Left renal cortex interstitium (tissue), 4 donors: Measurements from ENCODE around the gene TMEM200C. TPM values are rescaled to one million over a fixed set of nuclear protein-coding genes. Genes with fewer than 3 reads are reported as not detected.
A peak's percentile ranks its signal among the peaks of the same experiment; 100 is the strongest.

Experiments
- DNase-seq, 4 donors: peaks; one replicate each; pipeline ENCODE4 v3.0.0-alpha.2; 2013; ENCODE audit warnings: low read depth in 4 of 4, low spot score in 2 of 4, missing footprints in 1 of 4
- polyA plus RNA-seq, 4 donors: library from polyadenylated mRNA; unstranded; fragments of 120-200 nt; gene quantifications; one replicate each; pipeline ENCODE4 v1.2.1, GENCODE V29; 2013; ENCODE audit not compliant: insufficient read length in 4 of 4

TMEM200C gene
- polyA plus RNA-seq = 1 to 10 TPM; 1.1 to 2.0 (median 1.6) TPM

DNA sequence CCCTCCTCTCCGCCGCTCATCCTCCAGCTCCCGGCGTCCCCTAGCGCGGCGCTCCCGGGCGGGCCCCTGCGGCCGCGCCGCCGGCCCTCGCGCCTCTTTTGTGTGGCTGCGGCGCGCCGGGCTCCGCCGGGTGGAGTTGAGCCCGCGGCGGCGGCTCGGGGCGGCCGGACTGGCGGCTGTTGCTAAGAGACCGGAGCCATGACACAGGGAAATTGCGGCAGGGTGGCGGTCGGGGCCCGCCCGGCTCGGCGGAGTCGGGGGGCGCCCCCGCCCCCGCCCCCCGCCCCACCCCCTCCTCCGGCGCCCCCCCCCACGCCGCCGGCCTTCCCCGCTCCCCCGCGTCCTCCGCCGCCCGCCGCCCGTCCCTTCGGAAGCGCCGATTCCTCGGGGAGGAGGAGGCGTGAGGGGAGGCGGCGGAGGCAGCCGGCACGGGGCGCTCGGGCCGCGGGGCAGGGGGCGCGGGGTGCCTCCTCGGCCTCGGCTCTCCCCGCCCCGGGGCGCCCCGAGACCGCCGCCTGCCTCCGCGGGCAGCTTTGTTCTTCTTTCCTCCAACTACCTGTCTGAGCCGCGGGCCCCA, at the start of gene TMEM200C:
Gene TMEM200C, minus strand, starts transcription at position 224 of the 577 bp plus-strand sequence. CDS start 3,459 bp downstream, outside the sequence.
- DNase-seq = no peak

DNA sequence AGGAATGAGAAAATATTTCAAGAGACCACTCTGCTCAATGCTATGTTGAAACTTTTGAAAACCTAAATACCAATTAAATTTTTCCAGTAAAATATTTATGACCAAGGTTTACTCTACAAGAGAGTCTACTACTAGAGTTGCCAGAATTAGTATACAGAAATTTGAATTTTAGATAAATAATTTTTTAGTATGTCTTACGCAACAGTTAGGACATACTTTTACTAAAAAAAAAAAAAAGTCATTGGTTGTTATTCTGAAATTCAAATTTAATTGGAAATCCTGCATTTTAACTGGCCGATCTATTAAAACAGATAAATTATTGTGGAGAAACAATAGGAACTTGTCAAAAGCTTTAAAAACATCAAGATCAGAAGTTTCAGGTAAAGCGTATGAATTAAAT, 49.1 kb upstream of the TMEM200C start:
- no peak for DNase-seq

DNA sequence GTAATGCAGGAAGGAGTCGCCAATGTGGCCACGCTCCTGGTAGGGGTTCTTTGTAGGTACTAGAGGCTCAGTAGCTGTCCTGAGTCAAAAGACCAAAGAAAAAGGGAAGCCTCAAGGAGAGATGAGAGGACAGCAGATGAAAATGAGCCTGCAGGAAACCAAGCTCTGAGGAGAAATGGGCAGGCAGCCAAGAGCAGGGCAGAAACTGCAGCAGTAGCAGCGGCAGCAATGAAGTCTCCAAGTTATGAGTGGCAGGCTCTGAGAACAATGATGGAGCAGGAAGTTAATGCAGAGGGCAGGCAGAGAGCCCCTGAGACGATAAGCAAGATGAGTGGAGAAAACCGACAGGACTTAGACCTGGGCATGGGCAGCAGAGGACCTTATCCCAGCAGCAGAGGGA, 48.2 kb upstream of the TMEM200C start:
- DNase-seq = no peak

DNA sequence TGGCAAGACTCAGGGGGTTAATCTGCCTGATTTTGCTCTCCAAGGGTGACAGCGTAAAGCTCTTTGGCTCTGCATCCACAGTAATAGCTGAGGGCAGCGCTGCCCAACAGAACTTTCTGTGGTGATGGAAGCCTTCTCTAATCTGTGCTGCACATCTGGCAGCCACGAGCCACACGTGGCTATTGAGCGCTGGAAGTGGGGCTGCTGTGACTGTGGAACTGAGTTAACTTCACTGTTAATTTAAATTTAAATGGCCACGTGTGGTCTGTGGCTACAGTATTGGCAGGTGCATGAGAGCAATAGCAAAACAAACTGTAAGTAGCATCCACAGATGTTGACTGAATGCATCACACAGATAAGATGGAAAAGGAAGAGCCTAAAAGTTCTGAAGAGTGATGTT, 47.3 kb upstream of the TMEM200C start:
- no peak for DNase-seq

DNA sequence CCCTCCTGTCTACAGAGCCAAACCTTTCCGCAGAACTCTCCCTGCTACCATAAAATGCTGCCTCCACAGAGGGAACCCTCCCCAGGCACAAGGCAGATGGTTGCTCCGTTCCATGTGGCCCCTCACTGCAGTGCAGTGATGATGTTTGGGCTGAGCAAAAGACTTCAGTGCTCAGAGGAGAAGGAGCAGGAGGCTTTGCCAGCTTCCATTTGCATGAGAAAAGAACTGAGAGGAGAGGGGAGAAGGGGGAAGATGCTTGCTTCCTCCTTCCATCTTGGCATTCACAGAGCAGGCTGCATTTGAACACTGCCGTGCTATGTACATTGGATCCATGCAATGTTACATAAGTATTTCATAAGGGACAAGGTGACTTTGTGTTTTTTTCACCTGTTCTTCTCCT, 46.6 kb upstream of the TMEM200C start:
- DNase-seq = no peak

DNA sequence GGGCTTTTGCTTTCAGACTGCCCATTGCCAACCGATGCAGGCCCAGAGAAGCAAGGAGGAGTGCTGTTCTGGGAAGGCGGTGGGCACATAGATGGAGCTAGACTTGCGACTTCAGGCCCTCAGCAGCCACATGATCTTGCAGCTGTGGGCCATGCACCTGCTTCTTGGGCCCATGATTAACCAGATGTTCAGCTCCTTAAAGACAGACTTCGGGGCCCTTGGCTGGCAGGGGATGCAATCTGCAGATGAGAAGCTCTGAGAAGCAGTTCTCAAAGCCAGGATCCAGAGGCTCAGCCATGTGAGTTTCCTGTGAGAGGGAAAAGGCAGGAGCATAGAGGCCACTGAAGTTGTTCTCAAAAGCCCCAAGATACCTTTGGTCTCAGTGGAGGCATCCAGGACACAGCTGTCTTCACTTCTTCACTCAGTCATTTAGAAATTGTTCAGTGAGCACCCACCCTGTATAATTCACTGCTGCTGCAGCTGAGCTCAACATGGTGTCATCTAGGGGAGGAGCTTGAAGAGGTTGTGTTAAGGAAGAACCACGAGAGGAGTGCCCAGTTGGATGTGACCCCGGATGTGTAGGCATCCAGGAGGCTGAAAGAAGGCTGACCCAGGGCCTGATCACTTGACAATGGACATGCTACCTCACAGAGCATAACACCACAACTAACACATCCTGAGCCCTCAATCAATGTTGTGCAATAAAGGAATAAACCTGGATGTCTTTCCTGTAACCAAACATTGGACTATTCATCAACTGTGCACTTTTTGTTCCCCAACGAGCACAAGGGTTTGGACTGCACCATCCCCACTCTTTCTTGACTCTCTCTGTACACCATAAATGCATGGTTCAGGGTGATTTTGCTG, 44.7 kb upstream of the TMEM200C start:
- no peak for DNase-seq

DNA sequence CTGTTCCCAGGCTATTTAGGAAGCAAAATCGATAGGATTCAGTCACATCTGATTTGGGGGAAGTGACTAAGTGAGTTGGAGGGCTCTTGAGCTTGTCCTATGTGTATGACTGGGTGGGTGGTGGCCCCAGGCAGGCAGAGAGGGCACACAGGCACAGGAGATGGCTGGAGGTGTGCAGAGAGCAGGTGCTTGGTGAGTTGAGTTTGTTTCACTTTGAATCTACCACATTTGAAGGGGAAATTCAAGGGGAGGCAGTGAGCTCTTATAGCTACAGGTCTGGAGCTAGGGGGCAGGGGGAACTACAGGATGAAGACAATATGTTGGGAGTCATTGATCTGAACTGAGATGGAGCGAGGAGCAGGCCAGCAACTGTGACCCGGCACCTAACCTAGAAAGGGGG, 42.5 kb upstream of the TMEM200C start:
- no peak for DNase-seq

DNA sequence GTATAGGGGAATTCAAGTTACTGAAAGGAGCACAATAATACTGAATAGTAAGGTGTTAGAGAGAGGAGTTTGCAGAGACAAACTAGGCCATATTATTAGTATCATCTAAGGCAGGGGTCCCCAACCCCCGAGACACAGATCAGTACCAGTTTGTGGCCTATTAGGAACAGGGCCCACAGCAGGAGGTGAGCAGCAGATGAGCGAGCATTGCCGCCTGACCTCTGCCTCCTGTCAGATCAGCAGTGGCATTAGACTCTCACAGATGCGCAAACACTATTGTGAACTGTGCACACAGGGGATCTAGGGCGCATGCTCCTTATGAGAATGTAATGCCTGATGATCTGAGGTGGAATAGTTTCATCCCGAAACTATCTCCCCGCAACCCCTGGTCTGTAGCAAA, 41.8 kb upstream of the TMEM200C start:
- DNase-seq = no peak

DNA sequence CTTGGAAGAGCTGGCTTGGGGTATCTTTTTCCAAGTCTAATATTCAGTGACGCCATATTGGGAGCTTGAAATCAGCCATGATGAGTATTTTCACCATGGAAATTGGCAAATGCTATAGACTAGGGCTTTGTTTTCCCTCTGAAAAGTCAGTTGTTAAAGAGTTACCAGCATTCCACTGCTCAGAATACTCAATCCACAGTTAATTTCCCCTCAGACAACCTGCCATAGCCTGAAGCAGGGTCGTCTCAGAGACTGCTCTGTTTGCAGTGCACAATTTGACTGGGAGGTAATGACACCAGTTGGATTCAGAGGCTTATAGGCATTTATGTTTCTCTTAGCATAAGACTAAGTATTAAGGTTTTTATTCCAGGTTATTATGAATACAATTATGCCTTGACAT, 35.5 kb upstream of the TMEM200C start:
- no peak for DNase-seq

DNA sequence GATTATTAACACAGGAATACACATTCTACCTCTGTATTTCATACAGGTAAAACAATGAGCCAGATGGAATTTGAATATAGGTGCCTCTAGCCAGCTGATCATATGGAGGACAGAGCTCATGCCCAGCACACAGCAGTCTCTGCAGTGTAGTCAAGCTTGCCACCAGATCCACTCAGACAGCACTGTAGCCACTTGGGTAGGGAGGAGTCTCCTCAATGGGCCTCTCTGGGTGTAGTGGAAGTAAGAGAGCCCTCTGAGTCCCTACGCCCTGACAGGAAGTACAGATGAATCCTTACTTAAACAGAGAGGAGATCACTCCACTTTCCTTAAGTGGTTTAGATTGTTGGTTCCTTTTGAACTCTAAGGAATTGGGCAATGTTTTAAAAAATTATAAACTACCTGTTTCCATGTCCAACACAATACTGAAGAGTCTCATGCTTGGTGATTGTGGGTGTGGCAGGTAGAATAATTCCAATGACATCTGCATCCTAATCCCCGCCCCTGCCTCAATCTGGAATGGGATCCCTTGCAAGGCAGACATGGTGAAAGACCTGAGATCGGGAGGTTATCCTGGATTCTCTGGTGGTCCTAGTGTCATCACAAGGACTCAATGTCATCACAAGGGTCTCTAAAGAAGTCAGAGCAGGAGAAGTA, 23.0 kb upstream of the TMEM200C start:
- DNase-seq = no peak

DNA sequence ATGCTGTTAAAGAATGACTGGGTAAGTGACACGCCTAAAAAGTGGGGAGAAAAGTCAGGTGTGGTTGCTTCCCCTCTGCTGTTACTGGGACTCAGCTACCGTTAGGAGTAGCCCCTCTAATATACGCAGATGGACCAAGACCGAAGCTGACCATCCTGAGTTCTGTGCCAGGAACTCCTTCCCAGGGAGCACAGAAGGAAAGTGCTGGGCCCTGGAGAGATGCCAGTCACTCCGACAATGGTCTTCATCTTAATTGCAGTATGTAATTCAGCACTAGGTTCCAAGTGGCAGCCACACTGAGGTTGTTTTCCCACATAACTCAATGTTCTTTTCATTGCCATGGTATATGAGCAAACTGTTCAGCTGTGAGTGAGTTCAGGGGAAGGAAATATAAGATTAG, 19.6 kb upstream of the TMEM200C start:
- DNase-seq = no peak

DNA sequence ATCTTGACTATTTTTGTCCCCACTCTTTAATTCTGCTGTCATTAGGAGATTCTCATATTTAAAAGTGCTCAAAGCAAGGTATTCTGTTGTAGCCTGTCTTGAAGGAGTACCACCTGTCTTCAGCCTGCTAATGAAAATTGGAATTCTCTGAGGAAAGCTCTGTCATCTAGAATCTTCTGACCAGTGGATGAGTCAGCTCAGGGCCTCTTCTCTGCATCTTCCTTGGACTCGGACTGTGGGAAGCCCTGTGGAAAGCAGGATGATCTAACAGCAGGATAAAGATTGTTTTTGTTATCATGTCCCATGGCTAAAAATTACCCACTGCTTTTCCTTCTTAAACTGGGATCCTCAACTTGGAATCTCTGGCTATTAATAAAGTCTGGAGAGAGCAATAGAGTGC, 18.7 kb upstream of the TMEM200C start:
- no peak for DNase-seq

DNA sequence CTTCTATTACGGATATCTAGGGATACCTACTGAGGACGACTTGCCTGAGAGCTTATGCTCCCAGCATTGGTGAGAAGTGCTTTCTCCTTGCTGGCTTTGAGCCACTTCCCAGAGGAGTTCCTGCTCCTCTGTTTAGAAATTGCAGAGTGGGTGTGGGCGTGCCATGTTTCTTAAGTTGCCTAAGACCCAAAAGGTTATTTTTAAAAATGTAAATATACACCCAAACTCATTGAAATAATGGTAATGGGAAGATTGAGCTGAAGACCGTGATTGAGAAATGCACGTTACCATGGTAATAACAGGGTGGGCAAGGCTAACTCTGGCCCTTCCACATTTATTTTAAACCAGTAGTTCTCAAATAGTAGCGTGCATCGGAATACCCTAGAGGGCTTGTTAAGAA, 17.2 kb upstream of the TMEM200C start:
- no peak for DNase-seq

DNA sequence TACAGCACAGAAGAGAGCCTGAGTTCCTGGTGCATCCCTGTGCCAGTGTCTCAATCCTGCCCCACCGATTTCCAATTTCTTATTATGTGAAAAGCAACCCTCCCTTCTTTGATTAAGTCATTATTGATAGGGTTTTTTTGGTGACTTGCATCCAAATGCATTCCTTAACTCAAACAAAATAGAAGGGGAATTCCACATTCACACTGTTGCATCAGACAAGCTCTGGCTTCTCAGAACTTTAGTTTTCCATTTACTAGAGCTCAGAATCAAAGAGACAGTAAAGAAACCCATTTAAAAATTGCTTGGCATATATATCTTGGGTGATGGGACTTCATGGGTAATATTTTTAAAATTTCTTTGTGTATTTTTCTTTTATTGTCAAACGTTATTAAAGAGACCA, 13.8 kb upstream of the TMEM200C start:
- DNase-seq = no peak

DNA sequence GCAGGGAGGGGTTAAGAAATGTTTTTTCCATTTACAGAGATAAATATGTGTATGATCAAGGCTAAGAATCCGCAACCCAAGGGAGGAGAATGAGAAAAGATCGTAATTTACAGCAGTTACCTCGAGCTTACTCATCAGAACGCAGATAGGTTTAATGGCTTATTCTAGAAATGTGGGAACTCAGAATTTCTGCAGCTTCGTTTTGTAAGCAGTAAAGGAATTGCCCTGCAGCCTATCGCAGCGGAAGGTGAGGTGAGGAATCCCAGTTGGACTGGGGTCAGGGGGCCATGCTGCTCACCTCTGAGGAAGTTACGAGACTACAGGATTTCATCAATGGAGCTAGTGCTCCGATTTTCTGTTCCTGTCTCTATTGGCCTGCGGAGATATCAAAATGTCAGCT, 8.1 kb upstream of the TMEM200C start:
- no peak for DNase-seq

DNA sequence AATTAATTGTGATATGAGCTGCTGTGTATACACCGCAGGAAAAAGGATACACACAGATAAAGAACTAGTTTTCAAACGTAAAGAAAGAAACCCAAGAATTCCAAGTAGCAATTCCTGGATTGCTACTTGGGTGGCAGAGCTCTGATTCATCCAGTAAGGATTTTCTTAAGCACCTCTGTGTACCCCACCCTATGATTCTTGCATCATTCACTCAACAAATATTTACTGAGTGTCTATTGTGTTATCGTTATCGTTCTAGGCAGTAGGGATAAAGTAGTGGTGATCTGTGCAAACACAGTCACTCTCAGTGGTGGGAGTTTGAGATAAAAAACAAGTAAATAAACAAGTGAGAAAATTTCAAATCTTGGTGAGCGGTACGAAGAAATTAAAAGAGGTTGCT, 4.9 kb upstream of the TMEM200C start:
- DNase-seq = no peak

DNA sequence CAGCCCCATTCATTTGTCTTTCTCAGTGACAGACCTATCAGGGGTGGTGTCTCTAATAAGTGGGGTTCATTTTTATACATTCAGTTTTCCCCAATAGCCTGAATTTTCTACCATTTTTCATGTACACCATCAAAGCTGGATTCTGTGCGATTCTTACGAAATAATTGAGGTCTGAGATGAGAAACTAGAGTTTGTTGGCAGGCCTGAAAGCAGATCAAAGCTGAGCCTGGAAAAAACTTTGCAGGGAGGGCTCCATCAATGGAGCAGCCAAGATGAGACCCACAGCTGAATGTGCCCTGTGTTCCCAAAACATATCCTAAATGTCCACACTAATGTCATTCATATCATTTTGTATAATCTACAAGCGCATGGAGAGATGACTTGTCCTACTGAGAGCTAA, 4.5 kb upstream of the TMEM200C start:
- DNase-seq = no peak

DNA sequence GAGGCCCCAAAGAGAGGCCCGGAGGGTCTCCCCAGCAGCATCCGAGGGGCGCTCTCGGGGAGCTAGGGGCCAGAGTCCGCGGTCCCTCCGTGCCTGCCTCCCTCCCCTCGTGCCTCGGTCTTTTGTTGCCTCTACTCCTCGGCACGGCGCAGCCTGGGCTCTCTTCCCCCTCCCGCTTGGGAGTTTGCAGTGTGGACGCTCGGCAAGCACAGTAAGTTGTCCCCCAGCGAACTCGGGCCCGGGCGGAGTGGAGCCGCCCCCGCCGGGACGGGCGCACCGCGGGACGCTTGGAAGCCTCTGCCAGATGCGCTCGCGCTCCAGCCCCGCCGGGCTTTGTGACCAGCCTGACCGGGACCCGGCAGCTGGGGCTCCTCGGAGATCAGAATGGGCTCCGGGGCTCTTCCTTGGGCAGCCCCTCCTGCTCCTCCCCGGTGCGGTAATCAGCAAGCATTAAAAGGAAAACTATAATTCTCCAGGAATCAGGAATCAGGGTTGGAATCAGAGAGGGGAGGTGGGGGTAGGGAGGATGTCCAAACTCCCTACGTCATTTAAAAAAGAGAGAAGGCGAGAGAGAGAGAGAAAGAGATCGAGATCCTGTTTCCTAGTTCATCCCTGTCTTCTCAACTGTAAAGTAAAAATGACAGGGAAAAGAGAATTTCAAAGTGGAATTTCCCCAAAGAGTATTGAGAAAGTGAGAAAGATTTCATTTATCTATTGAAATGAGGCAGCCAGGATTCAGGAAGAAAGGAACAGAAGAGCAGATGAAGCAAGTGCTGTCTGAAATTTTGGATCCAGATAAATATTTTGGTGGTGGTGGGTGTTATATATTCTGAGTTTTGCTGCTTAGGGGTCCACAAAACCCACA, 786 bp upstream of the TMEM200C start:
- peak in 2 of 4 donors; percentile 13 to 19 for DNase-seq

DNA sequence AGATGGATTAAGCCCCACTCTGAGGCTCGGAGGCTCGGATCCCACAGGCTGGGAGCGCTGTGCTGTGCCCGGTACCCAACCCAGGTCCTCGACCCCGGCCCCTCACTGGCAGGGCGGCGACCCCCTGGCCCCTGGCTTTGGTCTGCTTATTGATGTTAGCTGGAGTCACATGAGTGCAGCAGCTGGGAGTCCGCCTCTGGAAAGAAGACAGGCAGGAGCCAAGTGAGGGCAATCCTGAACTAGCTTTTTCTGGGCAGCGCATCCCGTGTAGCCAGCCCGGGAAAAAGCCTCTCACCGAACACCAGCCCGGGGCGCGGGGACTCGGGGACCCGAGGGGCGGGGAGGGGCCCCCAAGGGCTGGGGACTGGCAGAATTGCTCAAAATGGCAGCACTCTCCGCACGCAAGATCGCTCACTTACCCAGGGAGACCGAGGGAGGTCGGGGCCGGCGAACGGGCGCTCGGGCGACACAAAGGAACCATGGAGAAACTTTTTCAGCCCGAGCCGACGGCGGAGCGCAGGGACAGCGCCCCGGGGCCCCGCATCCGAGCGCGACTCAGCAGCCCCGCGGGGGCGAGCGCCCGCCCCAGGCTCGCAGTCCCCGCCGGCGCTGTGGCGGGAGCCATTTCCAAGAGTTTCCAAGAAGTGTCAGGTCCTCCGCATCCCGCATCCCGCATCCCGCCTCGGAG, 567 bp downstream of the TMEM200C start:
- peak in 2 of 4 donors; percentile 34 to 51 for DNase-seq

DNA sequence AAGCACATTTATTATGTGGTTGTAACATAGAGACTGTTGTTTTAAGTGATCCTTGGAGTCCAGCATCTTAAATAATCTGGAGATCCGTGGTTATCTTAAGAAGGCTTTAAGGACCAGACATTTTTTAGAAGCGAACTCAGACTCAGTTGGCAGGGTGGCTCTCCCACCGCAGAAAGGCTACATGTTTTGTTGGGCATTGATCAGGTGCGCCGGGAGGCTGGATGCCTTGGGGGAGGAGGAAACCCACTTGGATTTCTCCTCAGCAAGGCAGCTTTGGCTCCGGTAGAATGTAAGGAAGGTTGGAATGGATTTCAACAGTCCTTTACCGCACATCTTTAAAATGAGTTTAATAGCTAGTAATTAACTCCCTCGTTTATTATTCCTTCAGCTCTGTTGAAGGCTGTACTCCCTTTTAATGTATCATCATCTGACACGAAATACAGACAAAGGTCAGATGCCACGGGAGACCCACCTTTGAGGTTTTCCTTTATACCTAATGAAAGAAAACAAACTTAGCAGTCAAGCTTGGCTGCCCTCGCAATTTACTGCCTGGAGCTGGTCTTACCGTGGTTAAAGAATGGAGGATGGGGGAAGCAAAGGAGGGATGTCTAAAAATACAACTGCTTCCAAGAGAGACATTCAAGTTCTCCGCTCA, 1.2 kb downstream of the TMEM200C start:
- peak; percentile 60 to 76 (median 64) for DNase-seq
